RWPE1 (cell line): ENCODE data around the gene PRXL2B.

Experiments
- CTCF ChIA-PET: fragments of 350-600 bp; sonication (Branson Sonifier 250); formaldehyde crosslinking; extraction: SDS; loops from one replicate; lab custom pipeline; 2021; lab: Yijun Ruan, JAX
- POLR2A ChIA-PET: fragments of 400-600 bp; formaldehyde crosslinking; extraction: SDS; loops from one replicate; lab custom pipeline; 2020; ENCODE audit warnings: antibody characterized with exemption; ENCODE audit not compliant: low non-redundant PET; lab: Yijun Ruan, JAX
- DNase-seq: peaks from one replicate; pipeline ENCODE4 v3.0.0; 2012; ENCODE audit warnings: low spot score
- H3K27ac ChIP-seq: fragments of 450-650 bp; 2 replicates; pipeline ENCODE4 v1.5.1; 2017
- CTCF ChIP-seq: fragments of 450-650 bp; conservative IDR thresholded peaks from 2 replicates; pipeline ENCODE4 v1.5.1; 2017; ENCODE audit warnings: low read depth, mild to moderate bottlenecking

PRXL2B gene

DNA sequence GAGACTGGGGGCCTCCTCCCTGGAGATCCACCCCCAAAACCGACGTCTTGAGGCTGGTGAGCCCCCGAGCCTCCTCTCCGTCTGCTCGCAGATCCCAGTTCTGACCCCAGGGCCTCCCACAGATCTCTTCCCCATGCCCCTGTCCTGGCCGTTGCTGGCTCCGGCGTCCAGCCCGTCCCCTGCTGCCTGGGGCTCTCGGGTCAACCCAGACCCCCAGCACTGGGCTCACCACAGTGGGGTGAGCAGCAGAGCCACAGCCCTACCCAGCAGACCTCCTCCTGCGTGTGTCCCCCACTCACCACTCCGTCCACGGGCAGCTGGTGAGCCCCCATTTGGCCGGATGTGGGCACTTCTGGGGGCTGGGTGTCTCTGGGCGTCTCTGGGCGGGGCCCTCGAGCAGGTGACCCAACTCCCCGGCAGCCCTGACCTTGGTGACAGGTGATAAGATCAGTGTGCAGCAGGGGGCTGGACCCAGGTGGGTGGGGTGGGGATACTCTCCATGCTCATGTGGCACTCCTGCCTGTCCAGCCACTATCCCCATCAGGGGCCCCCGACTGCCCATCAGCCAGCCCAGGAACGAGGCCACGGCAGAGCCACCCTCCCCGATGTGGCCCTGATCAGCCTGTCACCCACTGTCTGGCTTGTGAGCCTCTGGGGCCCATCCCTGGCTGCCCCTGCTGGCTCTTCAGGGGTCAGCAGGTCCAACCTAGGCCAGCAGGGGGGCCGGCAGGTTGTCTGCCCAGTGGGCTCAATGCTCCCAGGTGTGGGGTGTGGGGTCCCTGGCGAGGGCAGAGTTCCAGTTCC lies 29.7 kb upstream of the PRXL2B start:
- ChIA-PET POLR2A (interaction anchor here (0.7 kb wide), 1 partner anchor 29 kb away, joined by 4 read pairs; no protein-coding TSS in a partner anchor), CTCF (interaction anchor here (0.6 to 1.0 kb wide), 4 partner anchors 18 to 204 kb away, joined by 3 read pairs; no protein-coding TSS in a partner anchor)
- peak overlapping the region; percentile 85 for H3K27ac ChIP-seq
- TF ChIP-seq CTCF, result no peak
- no peak for DNase-seq

DNA sequence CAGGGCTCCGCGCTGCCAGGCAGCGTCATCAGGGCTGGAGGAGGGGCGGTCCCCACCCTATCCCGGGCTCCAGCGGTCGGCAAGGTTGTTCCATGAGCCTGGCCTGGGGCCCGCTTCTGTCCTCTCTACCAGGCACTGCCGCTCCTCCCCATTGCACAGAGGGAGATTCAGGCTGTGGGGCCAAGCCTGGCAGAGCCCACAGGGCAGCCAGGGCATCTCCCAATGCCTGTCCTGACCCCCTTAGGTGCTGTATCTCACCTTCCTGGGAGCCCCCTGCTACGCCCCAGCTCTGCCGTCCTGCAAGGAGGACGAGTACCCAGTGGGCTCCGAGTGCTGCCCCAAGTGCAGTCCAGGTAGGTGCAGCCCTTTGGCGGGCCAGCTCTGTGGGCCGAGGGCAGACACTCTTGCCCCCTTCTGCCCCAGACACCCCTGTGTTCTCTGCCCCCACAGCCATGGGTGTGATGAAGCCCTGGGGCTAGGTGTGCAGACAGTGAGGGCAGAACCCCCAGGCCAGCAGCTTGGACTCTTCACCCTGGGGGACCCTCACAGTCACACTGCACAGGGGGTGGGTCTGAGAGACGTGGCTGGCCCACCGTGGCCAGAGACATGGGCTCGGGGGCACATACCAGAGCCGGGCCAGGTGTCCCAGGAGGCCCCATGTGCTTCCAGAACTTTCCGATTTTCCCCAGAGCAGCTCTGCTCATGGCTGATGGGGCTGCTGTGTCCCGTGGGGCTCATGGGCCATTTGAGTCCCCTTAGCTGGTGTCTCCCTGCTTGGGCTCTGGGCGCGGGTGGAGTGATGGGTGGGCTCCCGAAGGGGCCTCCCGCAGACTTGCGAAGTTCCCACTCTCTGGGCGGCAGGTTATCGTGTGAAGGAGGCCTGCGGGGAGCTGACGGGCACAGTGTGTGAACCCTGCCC lies 28.8 kb upstream of the PRXL2B start:
- peak overlapping the region; percentile 85 for H3K27ac ChIP-seq
- DNase-seq, result no peak
- CTCF ChIA-PET, result interaction anchor here (0.6 kb wide), 1 partner anchor 205 kb away, joined by 3 read pairs; no protein-coding TSS in a partner anchor
- TF ChIP-seq CTCF, result no peak
- POLR2A ChIA-PET, result interaction anchor here (0.6 kb wide), 1 partner anchor 368 kb away, joined by 3 read pairs; no protein-coding TSS in a partner anchor

DNA sequence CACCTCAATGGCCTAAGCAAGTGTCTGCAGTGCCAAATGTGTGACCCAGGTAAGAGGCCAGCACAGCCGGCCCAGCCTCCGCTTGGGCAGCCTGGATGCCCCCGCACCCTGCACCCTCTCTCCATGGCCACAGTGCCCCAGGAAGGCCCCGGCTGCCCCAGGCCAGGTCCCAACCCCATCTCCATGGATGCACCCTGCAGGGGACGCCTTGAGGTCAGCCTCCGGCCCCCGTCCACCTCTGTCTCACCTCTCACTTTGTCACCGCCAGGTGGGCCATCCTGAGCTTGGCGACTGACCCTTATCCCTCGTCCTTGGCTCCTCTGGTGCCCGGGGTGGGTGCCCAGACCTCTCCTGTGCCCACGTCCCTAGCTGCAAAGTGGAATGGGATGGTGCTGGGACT lies 28.2 kb upstream of the PRXL2B start:
- ChIA-PET CTCF (no interaction called here), POLR2A (interaction anchor here (0.6 kb wide), 1 partner anchor 369 kb away, joined by 3 read pairs; no protein-coding TSS in a partner anchor)
- no peak for DNase-seq
- TF ChIP-seq CTCF, result no peak
- no peak overlapping the region for H3K27ac ChIP-seq

DNA sequence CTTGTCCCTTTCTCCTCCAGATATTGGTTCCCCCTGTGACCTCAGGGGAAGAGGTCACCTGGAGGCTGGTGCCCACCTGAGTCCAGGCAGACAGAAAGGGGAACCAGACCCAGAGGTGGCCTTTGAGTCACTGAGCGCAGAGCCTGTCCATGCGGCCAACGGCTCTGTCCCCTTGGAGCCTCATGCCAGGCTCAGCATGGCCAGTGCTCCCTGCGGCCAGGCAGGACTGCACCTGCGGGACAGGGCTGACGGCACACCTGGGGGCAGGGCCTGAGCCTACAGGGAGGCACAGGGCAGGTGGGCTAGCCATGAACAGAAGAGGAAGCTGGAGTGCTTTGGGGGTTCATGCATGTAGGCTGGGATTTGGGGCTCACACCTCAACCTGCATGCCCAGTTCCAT lies 27.7 kb upstream of the PRXL2B start:
- no peak for DNase-seq
- ChIA-PET CTCF (no interaction called here), POLR2A (interaction anchor here (0.6 kb wide), 1 partner anchor 369 kb away, joined by 3 read pairs; no protein-coding TSS in a partner anchor)
- no peak for TF ChIP-seq CTCF
- no peak overlapping the region for H3K27ac ChIP-seq

- DNase-seq, result no peak
- POLR2A ChIA-PET, result no interaction called here
- CTCF ChIA-PET, result no interaction called here
- no peak for TF ChIP-seq CTCF
- no peak overlapping the region for H3K27ac ChIP-seq
Measured at GRCh38 chr1:2559509-2560298, 26.9 kb upstream of the PRXL2B start.
